PC-9 (cell line): ENCODE measurements around the gene ALCAM. TPM values are rescaled to one million over a fixed set of nuclear protein-coding genes. Genes with fewer than 3 reads are reported as not detected.

Experiments used
- BruUV-seq: library from RNA; stranded (reverse); fragments of 400-500 nt; replicated peaks from 2 replicates; lab custom pipeline; 2021; lab: Mats Ljungman, UMichigan
- CTCF ChIA-PET: fragments of 300-600 bp; sonication (Branson Sonifier 250); formaldehyde crosslinking; loops from one replicate; lab custom pipeline; 2022; ENCODE audit warnings: antibody characterized with exemption; lab: Charles Lee
- POLR2A ChIA-PET: fragments of 300-600 bp; sonication (Branson Sonifier 250); formaldehyde crosslinking; loops from one replicate; lab custom pipeline; 2022; ENCODE audit warnings: antibody characterized with exemption; ENCODE audit not compliant: unreplicated experiment; lab: Charles Lee
- DNase-seq, 2 experiments: peaks; one replicate each; pipeline versions ENCODE4 v3.0.0 to v3.0.0-alpha.2; 2015 to 2022; ENCODE audit warnings: mixed read lengths in 1 of 2
- H2AFZ ChIP-seq: fragments of 200-600 bp; sonication (generic); 2 replicates; pipeline ENCODE4 v1.8.1; 2017; ENCODE audit warnings: antibody characterized with exemption
- H3F3A ChIP-seq: fragments of 200-600 bp; sonication (generic); 2 replicates; pipeline ENCODE4 v1.8.1; 2017; ENCODE audit warnings: antibody characterized with exemption, mild to moderate bottlenecking, low read depth; ENCODE audit not compliant: insufficient read depth
- H3K27ac ChIP-seq: fragments of 200-600 bp; sonication (generic); 2 replicates; pipeline ENCODE4 v1.6.1; 2016; ENCODE audit warnings: mixed run types
- H3K27me3 ChIP-seq: fragments of 200-600 bp; sonication (generic); 2 replicates; pipeline ENCODE4 v1.6.1; 2016; ENCODE audit warnings: low read depth, mixed run types; ENCODE audit not compliant: insufficient read depth
- H3K36me3 ChIP-seq: fragments of 200-600 bp; sonication (generic); 2 replicates; pipeline ENCODE4 v1.6.1; 2016; ENCODE audit warnings: low read depth, mixed run types
- H3K4me1 ChIP-seq: fragments of 200-600 bp; sonication (generic); replicated peaks from 2 replicates; pipeline ENCODE4 v1.6.1; 2016; ENCODE audit warnings: mixed run types; ENCODE audit not compliant: insufficient read depth
- H3K4me2 ChIP-seq: fragments of 200-600 bp; sonication (generic); 2 replicates; pipeline ENCODE4 v1.6.1; 2017; ENCODE audit warnings: mixed run types
- H3K4me3 ChIP-seq: fragments of 200-600 bp; sonication (generic); 2 replicates; pipeline ENCODE4 v1.6.1; 2016; ENCODE audit warnings: mixed run types
- H3K79me2 ChIP-seq: fragments of 200-600 bp; sonication (generic); 2 replicates; pipeline ENCODE4 v1.6.1; 2017; ENCODE audit warnings: low read depth, mixed run types
- H3K9me2 ChIP-seq: fragments of 200-600 bp; sonication (generic); 2 replicates; pipeline ENCODE4 v1.8.1; 2017; ENCODE audit warnings: mild to moderate bottlenecking; ENCODE audit not compliant: insufficient read depth
- H3K9me3 ChIP-seq: fragments of 200-600 bp; sonication (generic); 2 replicates; pipeline ENCODE4 v1.8.1; 2016; ENCODE audit warnings: low read depth; ENCODE audit not compliant: insufficient read depth
- H4K20me1 ChIP-seq: fragments of 200-600 bp; sonication (generic); 2 replicates; pipeline ENCODE4 v1.8.1; 2017; ENCODE audit not compliant: insufficient read depth
- CTCF ChIP-seq: fragments of 200-600 bp; sonication (generic); conservative IDR thresholded peaks from 2 replicates; pipeline ENCODE4 v1.6.1; 2017; ENCODE audit warnings: mixed run types, antibody characterized with exemption, mild to moderate bottlenecking, moderate library complexity
- EZH2 ChIP-seq: fragments of 200-600 bp; sonication (generic); IDR thresholded peaks from 2 replicates; pipeline ENCODE4 v1.8.0; 2017; ENCODE audit warnings: antibody characterized with exemption, low read depth
- intact Hi-C: fragments of 100-400 bp; cut with micrococcal nuclease; formaldehyde crosslinking; loops from one replicate; pipeline ENCODE4 v1.10.0; 2022; ENCODE audit not compliant: unreplicated experiment
- total RNA-seq: library from RNA; stranded (reverse); gene quantifications from 2 replicates; pipeline ENCODE4 v1.2.3, GENCODE V29; 2021

Gene ALCAM
- total RNA-seq, 1 experiment from 2014 or later, result 132 TPM

- POLR2A ChIA-PET, result no interaction called here
- TF ChIP-seq EZH2, result no peak
- TF ChIP-seq CTCF, result no peak
- intact Hi-C loops, result no loop called here
- no TSS peak for BruUV-seq
- DNase-seq, result no peak
- Histone ChIP-seq H2AFZ (no peak overlapping the region), H3K4me2 (no peak overlapping the region), H3K4me1 (peaks cover 28% of the 10 kb centered on the region), H3K9me2 (no peaks in the 10 kb centered on the region), H3K36me3 (0 out of 2 replicates have a peak, but pooled peaks cover under 1% of the 10 kb centered on the region), H3K79me2 (peaks cover 13% of the 10 kb centered on the region; the same call in 1 of the 2 replicates), H3K27me3 (no peaks in the 10 kb centered on the region), H4K20me1 (no peaks in the 10 kb centered on the region), H3K4me3 (no peak overlapping the region), H3F3A (peaks cover 22% of the 10 kb centered on the region), H3K27ac (no peak overlapping the region), H3K9me3 (peaks cover 4% of the 10 kb centered on the region; the same call in 1 of the 2 replicates)
- CTCF ChIA-PET, result no interaction called here
Measured at GRCh38 chr3:105397974-105398373, 31.3 kb downstream of the ALCAM start.

DNA sequence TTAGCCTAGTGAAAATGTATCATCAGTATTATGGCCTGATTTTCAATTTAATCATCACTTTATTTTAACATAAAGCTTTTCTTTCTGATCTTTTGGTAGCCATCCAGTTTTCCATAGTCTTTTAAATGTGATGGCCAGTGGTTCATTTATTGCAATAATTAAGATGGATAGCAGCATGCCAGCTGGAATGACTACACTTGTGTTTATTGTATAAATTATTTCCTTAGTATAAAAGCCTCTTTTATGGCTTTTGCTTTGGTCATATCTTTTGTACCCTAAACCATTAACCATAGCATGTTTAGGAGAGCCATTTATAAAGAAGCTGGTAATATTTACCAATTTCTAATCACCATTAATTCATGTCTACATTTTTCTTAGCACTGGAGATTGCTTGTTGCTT lies 31.7 kb downstream of the ALCAM start:
- no peak for DNase-seq
- Histone ChIP-seq H3F3A (peaks cover 25% of the 10 kb centered on the region), H3K36me3 (0 out of 2 replicates have a peak, but pooled peaks cover 5% of the 10 kb centered on the region), H3K9me3 (peaks cover 9% of the 10 kb centered on the region), H2AFZ (no peak overlapping the region), H3K27ac (no peak overlapping the region), H3K4me3 (no peak overlapping the region), H4K20me1 (no peaks in the 10 kb centered on the region), H3K27me3 (no peaks in the 10 kb centered on the region), H3K79me2 (peaks cover 8% of the 10 kb centered on the region; the same call in 1 of the 2 replicates), H3K9me2 (no peaks in the 10 kb centered on the region), H3K4me2 (no peak overlapping the region), H3K4me1 (peaks cover 30% of the 10 kb centered on the region)
- BruUV-seq, result no TSS peak
- ChIA-PET CTCF (interaction anchor here (0.7 kb wide), 1 partner anchor 27 kb away, joined by 3 read pairs; no protein-coding TSS in a partner anchor), POLR2A (no interaction called here)
- TF ChIP-seq EZH2 (no peak), CTCF (no peak)
- intact Hi-C loops, result no loop called here

DNA sequence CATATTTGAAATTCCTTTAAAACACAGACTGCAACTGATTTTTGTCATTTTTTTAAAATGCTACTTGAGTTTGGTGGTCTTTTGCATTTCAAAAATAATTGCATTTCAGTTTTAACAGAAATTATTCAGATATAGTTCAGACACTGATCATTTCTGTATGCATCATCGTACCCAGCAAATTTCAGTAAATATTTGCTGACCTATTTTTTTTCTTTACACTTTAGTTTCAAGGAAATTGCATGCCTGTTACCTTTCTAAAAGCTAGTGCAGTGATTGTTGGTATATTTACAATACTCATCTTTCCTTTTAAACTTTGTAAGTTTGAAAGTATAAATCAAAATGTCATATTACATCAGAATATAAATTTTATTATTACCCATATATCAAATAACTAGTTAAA lies 32.4 kb downstream of the ALCAM start:
- BruUV-seq, result no TSS peak
- Histone ChIP-seq H3K4me1 (peaks cover 30% of the 10 kb centered on the region), H3K4me3 (no peak overlapping the region), H3K4me2 (no peak overlapping the region), H2AFZ (no peak overlapping the region), H3K36me3 (peaks cover 9% of the 10 kb centered on the region; the same call in 1 of the 2 replicates), H3K27me3 (no peaks in the 10 kb centered on the region), H3F3A (peaks cover 25% of the 10 kb centered on the region), H3K9me3 (peaks cover 15% of the 10 kb centered on the region), H4K20me1 (no peaks in the 10 kb centered on the region), H3K27ac (no peak overlapping the region), H3K79me2 (peaks cover 6% of the 10 kb centered on the region; the same call in 1 of the 2 replicates), H3K9me2 (no peaks in the 10 kb centered on the region)
- ChIA-PET CTCF (interaction anchor here (0.7 kb wide), 1 partner anchor 27 kb away, joined by 3 read pairs; no protein-coding TSS in a partner anchor), POLR2A (no interaction called here)
- no peak for DNase-seq
- intact Hi-C loops, result no loop called here
- TF ChIP-seq EZH2 (no peak), CTCF (no peak)
